Natural killer cell (primary cell): ENCODE results near the gene LMTK2. TPM values are rescaled to one million over a fixed set of nuclear protein-coding genes. Genes with fewer than 3 reads are reported as not detected.

Source experiments
- ATAC-seq, 3 donors: fragments of 150-1000 bp in 2 of 3; fragments of 200-7000 bp in 1 of 3; cut with Tn5 transposase; 1 replicate in 1 of 3; 2 replicates in 2 of 3; pipeline ENCODE4 v1.10.0; 2021; ENCODE audit warnings: mild to moderate bottlenecking in 2 of 3, moderate library complexity in 2 of 3
- DNase-seq, 2 donors: peaks; one replicate each; pipeline versions ENCODE4 v3.0.0 to v3.0.0-alpha.2; 2013 to 2021; ENCODE audit warnings: mixed read lengths in 1 of 2
- H3K27ac ChIP-seq: one replicate; pipeline ENCODE4 v1.5.1; 2013; ENCODE audit warnings: mild to moderate bottlenecking, low read length
- H3K27me3 ChIP-seq: one replicate; pipeline ENCODE4 v1.6.1; 2013; ENCODE audit warnings: low read length; ENCODE audit not compliant: control insufficient read depth, insufficient read depth
- H3K36me3 ChIP-seq: one replicate; pipeline ENCODE4 v1.6.1; 2013; ENCODE audit warnings: low read length; ENCODE audit not compliant: control insufficient read depth, insufficient read depth
- H3K4me1 ChIP-seq: one replicate; pipeline ENCODE4 v1.6.1; 2013; ENCODE audit warnings: low read length; ENCODE audit not compliant: control insufficient read depth, insufficient read depth
- H3K4me3 ChIP-seq: one replicate; pipeline ENCODE4 v1.5.1; 2013; ENCODE audit warnings: low read length
- H3K9me3 ChIP-seq: one replicate; pipeline ENCODE4 v1.6.1; 2013; ENCODE audit warnings: low read length; ENCODE audit not compliant: control insufficient read depth, insufficient read depth
- H3K27ac Mint-ChIP-seq, 2 donors: one replicate each; pipeline ENCODE4 v1.8.0; 2022; ENCODE audit warnings: mild to moderate bottlenecking in 2 of 2, mixed read lengths in 2 of 2, moderate library complexity in 1 of 2
- H3K27me3 Mint-ChIP-seq, 2 donors: one replicate each; pipeline ENCODE4 v1.8.0; 2022; ENCODE audit warnings: low read depth in 2 of 2, mixed read lengths in 2 of 2
- H3K36me3 Mint-ChIP-seq: one replicate; pipeline ENCODE4 v1.8.0; 2022; ENCODE audit warnings: mixed read lengths
- H3K4me1 Mint-ChIP-seq, 2 donors: one replicate each; pipeline ENCODE4 v1.8.0; 2022; ENCODE audit warnings: mixed read lengths in 2 of 2
- H3K4me3 Mint-ChIP-seq: one replicate; pipeline ENCODE4 v1.8.0; 2022; ENCODE audit warnings: mild to moderate bottlenecking, moderate library complexity, mixed read lengths
- H3K9me3 Mint-ChIP-seq, 2 donors: one replicate each; pipeline ENCODE4 v1.8.0; 2022; ENCODE audit warnings: mixed read lengths in 2 of 2
- CTCF ChIP-seq: fragments of 200-600 bp; IDR thresholded peaks from one replicate; pipeline ENCODE4 v1.8.0; 2022; ENCODE audit warnings: antibody characterized with exemption
- WGBS: methylation state at CpG from one replicate; pipeline ENCODE4 v1.1.7; 2013; ENCODE audit warnings: missing lambda C conversion rate; ENCODE audit not compliant: insufficient coverage; 5-methylcytosine and 5-hydroxymethylcytosine counted together
- intact Hi-C: fragments of 100-400 bp; cut with micrococcal nuclease; formaldehyde crosslinking; loops from one replicate; pipeline ENCODE4 v1.14.2; 2022
- total RNA-seq, 4 donors: library from RNA; stranded (reverse); fragments of 120-200 nt in 1 of 4; gene quantifications; one replicate each; pipeline versions ENCODE4 v1.2.3 to v1.2.4, GENCODE V29; 2013 to 2022

The LMTK2 gene
- total RNA-seq, 3 donors from 2014 or later (not counting 1 experiment from before 2014, with no cell fraction given), result 18.7 to 33.9 (median 26.6) TPM

- Mint-ChIP-seq H3K4me1 (peaks cover 5 to 6% of the 10 kb centered on the region in 2 donors), H3K9me3 (no peaks in the 10 kb centered on the region), H3K4me3 (no peak overlapping the region), H3K27me3 (no peaks in the 10 kb centered on the region), H3K27ac (no peak overlapping the region), H3K36me3 (peaks cover 7% of the 10 kb centered on the region)
- Histone ChIP-seq H3K27ac (no peak overlapping the region), H3K9me3 (no peaks in the 10 kb centered on the region), H3K36me3 (peaks cover 26% of the 10 kb centered on the region), H3K4me3 (no peak overlapping the region), H3K4me1 (no peaks in the 10 kb centered on the region), H3K27me3 (no peaks in the 10 kb centered on the region)
- 98% methylated on average over 32 of the region's 32 CpGs for WGBS
- TF ChIP-seq CTCF, result no peak
- intact Hi-C loops, result no loop called here
- ATAC-seq (no peak), DNase-seq (no peak)
Measured at GRCh38 chr7:98191668-98192431, 85.2 kb downstream of the LMTK2 start.

GRCh38 chr7:98192781-98193457 lies 86.3 kb downstream of the LMTK2 start:
- Mint-ChIP-seq H3K9me3 (no peaks in the 10 kb centered on the region), H3K27me3 (no peaks in the 10 kb centered on the region), H3K27ac (no peak overlapping the region), H3K4me1 (peaks cover 5 to 6% of the 10 kb centered on the region in 2 donors), H3K4me3 (no peak overlapping the region), H3K36me3 (peaks cover 10% of the 10 kb centered on the region)
- TF ChIP-seq CTCF, result no peak
- no peaks in the 10 kb centered on the region for H3K27me3 ChIP-seq
- intact Hi-C loops, result no loop called here
- no peaks in the 10 kb centered on the region for H3K9me3 ChIP-seq
- peaks cover 26% of the 10 kb centered on the region for H3K36me3 ChIP-seq
- no peak for ATAC-seq
- DNase-seq, result no peak
- no peak overlapping the region for H3K27ac ChIP-seq
- no peaks in the 10 kb centered on the region for H3K4me1 ChIP-seq
- 97% methylated on average over 22 of the region's 22 CpGs for WGBS
- H3K4me3 ChIP-seq, result no peak overlapping the region

DNA sequence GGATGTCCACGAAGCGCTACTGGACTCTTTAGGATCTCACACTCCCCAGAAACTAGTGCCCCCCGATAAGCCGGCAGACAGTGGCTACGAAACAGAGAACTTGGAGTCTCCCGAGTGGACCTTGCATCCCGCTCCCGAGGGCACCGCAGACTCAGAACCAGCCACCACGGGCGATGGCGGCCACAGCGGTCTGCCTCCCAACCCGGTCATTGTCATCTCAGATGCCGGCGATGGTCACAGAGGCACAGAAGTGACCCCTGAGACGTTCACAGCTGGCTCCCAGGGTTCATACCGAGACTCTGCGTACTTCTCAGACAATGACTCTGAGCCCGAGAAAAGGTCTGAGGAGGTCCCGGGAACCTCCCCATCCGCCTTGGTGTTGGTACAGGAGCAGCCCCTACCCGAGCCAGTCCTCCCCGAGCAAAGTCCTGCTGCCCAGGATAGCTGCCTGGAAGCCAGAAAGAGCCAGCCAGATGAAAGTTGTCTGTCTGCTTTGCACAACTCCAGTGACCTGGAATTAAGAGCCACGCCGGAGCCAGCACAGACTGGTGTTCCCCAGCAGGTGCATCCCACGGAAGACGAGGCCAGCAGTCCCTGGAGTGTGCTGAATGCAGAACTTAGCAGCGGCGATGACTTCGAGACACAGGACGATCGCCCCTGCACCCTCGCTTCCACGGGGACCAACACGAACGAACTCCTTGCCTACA lies 87.0 kb downstream of the LMTK2 start:
- Mint-ChIP-seq H3K4me1 (peaks cover 5 to 6% of the 10 kb centered on the region in 2 donors), H3K4me3 (no peak overlapping the region), H3K36me3 (peaks cover 16% of the 10 kb centered on the region), H3K27me3 (no peaks in the 10 kb centered on the region), H3K27ac (no peak overlapping the region), H3K9me3 (no peaks in the 10 kb centered on the region)
- TF ChIP-seq CTCF, result no peak
- Histone ChIP-seq H3K36me3 (peaks cover 26% of the 10 kb centered on the region), H3K9me3 (no peaks in the 10 kb centered on the region), H3K27me3 (no peaks in the 10 kb centered on the region), H3K4me1 (no peaks in the 10 kb centered on the region), H3K4me3 (no peak overlapping the region), H3K27ac (no peak overlapping the region)
- 97% methylated on average over 37 of the region's 37 CpGs for WGBS
- DNase-seq (no peak), ATAC-seq (no peak)
- intact Hi-C loops, result no loop called here
